Esophagus mucosa (tissue), 1 donor: Measurements from ENCODE around the gene SYPL2. TPM values are rescaled to one million over a fixed set of nuclear protein-coding genes. Genes with fewer than 3 reads are reported as not detected.

Source experiments
- ATAC-seq: fragments of 200-7000 bp; cut with Tn5 transposase; one replicate; pipeline ENCODE4 v1.9.1; 2020
- total RNA-seq: library from RNA; stranded (reverse); gene quantifications from one replicate; pipeline ENCODE4 v1.2.4, GENCODE V29; 2023
- donor health status: DM: yes; HTN: yes; CAD: no.

The SYPL2 gene
- total RNA-seq, 1 donor from 2014 or later, result not detected

DNA sequence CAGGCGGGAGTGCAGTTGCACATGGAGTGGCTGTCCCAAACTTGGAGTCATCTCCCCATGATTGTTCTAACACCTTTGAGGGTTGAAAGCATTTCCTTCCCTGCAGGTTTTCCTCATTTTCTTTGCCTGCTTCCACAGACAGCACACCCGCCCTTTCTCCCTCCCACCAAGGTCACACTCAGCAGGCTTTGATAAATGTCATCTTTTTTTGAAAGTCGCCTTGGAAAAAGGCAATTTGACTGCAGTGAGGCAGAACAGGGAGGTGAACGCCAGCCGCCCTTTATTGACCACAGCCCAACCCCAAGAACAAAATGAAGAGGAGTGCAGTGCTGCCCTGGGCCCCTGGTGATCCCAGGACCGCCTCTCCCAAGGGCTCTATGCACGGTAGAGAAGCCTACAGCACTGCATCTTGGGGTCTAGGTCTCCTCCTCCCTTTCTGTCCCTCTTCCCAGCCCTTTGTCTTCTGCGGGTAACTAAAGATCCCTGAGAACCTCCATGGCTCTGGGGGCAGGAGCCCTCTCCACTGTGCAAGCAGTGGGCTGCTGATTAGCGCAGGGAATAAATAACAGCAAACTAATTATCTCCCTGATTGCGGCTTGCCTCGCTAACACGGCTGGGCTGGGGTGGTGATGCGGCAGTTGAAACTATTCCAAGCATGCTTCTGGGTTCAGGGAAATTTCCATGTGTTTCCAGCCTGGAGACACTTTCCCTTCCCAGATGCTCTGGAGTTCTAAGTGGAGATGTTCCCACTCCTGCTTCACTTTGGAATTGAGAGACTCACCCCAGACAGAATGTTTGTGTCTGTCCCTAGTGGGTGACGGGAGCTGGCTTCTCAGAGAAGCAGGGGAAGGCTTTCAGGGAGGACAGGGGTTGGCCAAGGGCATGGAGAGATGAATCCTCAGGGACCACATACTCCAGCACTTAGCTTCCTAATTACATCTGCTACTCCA, 54.9 kb downstream of the SYPL2 start:
- no peak for ATAC-seq

DNA sequence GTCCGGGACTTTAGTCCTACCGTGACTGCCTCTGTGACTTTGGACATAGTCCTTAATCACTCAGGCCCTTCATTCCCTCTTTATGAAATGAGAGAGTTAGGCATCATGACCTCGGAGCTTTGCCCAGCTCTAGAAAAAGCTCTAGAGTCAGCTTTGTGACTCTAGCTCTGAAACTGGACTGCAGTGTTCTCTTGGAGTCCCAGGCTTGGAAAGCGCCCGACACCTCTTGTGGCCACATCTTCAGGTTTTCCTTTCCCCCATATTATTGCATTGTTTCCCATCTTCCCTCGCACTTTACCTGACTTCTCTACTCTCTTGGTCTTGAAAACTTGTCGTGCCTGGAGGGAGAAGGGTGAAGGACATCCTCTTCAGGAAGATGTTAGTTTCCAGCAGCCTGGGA, 55.7 kb downstream of the SYPL2 start:
- no peak for ATAC-seq

- ATAC-seq, result no peak
These were observed 57.4 kb downstream of the SYPL2 start for GRCh38 chr1:109523706-109524105.

DNA sequence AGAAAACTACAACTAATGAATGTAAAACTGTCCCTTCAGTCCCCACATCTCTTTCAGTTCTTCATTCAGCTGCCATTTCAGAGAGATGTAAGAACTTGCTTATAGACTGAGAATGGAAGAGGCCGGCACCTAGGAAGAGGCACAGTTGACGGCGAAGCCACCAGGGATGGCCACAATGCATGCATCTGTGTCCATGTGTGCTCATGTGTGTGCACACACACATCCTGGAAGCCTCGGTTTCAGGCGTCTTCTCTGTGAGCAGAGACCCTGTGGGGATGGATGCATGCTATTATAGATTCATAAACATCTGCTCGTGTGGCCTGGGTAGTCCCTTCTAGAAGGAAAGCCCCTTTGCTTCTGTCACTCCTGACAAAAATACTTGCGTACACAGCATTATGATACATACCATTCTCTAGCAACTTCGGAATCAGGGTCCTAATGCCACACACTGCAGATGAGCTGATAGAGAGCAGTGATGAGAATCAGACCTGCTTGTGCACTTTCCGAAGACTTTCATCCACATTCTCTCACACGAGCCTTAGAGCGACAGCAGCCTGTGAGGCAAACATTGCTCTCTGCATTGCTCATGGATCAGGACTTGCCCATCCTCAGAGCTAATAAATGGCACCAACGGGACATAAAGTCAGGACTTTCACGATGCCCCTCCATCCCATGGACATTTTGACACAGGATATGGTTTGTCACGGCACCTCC, 60.9 kb downstream of the SYPL2 start:
- no peak for ATAC-seq

GRCh38 chr1:109527846-109528695, 61.7 kb downstream of the SYPL2 start:
- ATAC-seq, result no peak

GRCh38 chr1:109528712-109529111, 62.4 kb downstream of the SYPL2 start:
- ATAC-seq, result no peak

DNA sequence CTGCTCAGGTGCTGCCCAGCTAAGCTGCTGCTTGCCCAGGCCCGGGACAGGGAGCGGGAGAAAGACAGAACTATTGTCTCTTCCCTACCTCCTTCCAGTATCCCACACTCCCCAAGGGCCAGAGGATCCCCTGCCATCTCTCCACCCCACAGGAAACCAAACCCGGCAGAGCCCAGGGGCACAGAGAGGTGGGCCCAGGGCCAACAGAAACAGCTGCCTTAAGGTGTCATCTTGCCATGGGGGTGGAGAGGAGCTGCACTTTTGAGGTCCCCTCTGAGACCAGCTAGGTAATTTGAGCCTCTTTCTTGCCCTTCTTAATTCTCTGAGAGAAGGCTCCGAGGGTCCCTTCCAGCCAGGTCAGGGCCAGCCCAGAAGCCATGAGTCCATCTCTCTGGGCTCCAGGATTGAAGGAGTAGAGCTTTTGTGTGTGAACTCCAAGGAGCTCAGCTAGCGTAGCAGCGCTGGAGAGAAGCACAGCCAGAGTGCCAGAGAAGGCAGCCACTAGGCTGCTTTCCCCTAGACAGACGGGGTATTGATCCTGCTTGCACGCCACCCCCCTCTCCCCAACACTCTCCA, 63.6 kb downstream of the SYPL2 start:
- ATAC-seq, result no peak

- ATAC-seq, result no peak
These were observed 64.2 kb downstream of the SYPL2 start for GRCh38 chr1:109530457-109531087.

DNA sequence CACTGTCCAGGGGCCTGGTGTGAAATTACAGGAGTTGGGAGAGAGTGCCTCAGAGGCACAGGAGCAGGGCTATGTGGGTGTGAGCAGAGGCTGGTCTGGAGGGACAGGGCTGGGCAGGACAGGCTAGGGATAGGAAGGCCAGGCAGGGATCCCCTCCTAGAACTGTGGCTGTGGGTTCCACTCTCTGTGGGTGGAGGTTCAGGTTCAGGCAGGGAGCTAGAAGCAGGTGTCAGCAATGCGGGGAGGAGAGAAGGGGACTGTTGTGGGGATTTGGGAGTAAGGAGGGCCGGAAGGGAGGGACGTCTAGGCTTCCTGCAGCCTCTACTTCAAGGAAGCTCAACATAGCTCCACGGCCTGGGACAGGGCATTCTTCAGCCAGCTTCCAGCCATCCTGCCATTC, 65.0 kb downstream of the SYPL2 start:
- ATAC-seq, result no peak

Other genes with a start within 250 kb of the SYPL2 start
- gene CELSR2, start 217.0 kb upstream of the SYPL2 start, total RNA-seq, result 41.6 TPM
- 10.9 TPM for gene PSRC1, start 183.4 kb upstream of the SYPL2 start, total RNA-seq
- 0.76 TPM for gene MYBPHL, start 159.5 kb upstream of the SYPL2 start, total RNA-seq
- 60.6 TPM for gene SORT1, start 68.6 kb upstream of the SYPL2 start, total RNA-seq
- gene PSMA5, start 40.1 kb upstream of the SYPL2 start, total RNA-seq, result 86.2 TPM
- gene ATXN7L2, start 17.4 kb downstream of the SYPL2 start, total RNA-seq, result 2.7 TPM
- gene CYB561D1, start 27.5 kb downstream of the SYPL2 start, total RNA-seq, result 7.2 TPM
- 1.2 TPM for gene AMIGO1, start 43.2 kb downstream of the SYPL2 start, total RNA-seq
- gene GPR61, start 73.3 kb downstream of the SYPL2 start, total RNA-seq, result not detected
- 10.5 TPM for gene GNAI3, start 82.1 kb downstream of the SYPL2 start, total RNA-seq
- not detected for gene GNAT2, start 153.1 kb downstream of the SYPL2 start, total RNA-seq
- 16.5 TPM for gene AMPD2, start 153.3 kb downstream of the SYPL2 start, total RNA-seq
- gene GSTM4, start 189.6 kb downstream of the SYPL2 start, total RNA-seq, result 27.3 TPM
- 17.7 TPM for gene GSTM2, start 201.5 kb downstream of the SYPL2 start, total RNA-seq
- gene GSTM1, start 221.3 kb downstream of the SYPL2 start, total RNA-seq, result not detected
- gene GSTM5, start 245.7 kb downstream of the SYPL2 start, total RNA-seq, result 0.36 TPM